Omental fat pad (tissue), 4 donors: ENCODE data around the gene TBL1X. TPM values are rescaled to one million over a fixed set of nuclear protein-coding genes. Genes with fewer than 3 reads are reported as not detected.

ENCODE experiments used
- ATAC-seq: fragments of 150-250 bp; one replicate; pipeline ENCODE4 v1.9.1; 2016; ENCODE audit warnings: mild to moderate bottlenecking, moderate library complexity; ENCODE audit not compliant: low FRiP score
- DNase-seq: peaks from one replicate; pipeline ENCODE4 v3.0.0-alpha.2; 2019; ENCODE audit warnings: low spot score
- CTCF ChIP-seq, 3 donors: fragments of 450-650 bp; IDR thresholded peaks; one replicate each; pipeline ENCODE4 v1.5.1; 2016 to 2017; ENCODE audit warnings: antibody characterized with exemption in 3 of 3, mild to moderate bottlenecking in 3 of 3, moderate library complexity in 2 of 3
- total RNA-seq, 4 donors: library from RNA; depleted of rRNA; stranded (reverse); fragments of >200 nt; gene quantifications; one replicate each; pipeline ENCODE4 v1.1.0, GENCODE V29; 2016

TBL1X gene
- total RNA-seq, 4 donors from 2014 or later: 13.1 to 22.7 (median 16.2) TPM

DNA sequence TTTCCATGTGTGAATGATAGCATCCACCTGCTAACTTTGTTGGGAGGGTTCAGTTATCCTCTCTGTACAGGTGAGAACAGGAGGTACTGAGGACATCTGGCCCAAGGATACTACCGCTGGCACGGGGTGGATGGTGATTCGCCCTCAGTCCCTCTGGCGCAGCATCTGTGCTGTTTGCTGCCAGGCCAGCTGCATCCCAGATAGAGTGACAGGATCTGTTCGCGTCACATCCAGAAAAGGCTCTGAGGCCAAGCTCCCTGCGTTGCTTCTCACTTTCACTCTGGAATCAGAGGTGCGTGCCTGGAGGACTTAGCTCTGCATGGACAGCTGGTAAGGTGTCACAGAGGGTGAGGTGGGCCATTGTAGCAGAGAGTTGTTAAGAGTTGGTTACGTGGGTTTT lies 95.4 kb downstream of the TBL1X start:
- no peak for TF ChIP-seq CTCF (IDR thresholded peaks at IDR 0.05)
- DNase-seq (no peak), ATAC-seq (no peak)

GRCh38 chrX:9561199-9561598 lies 96.3 kb downstream of the TBL1X start:
- no peak for DNase-seq
- ATAC-seq: no peak
- no peak for TF ChIP-seq CTCF (IDR thresholded peaks at IDR 0.05)

DNA sequence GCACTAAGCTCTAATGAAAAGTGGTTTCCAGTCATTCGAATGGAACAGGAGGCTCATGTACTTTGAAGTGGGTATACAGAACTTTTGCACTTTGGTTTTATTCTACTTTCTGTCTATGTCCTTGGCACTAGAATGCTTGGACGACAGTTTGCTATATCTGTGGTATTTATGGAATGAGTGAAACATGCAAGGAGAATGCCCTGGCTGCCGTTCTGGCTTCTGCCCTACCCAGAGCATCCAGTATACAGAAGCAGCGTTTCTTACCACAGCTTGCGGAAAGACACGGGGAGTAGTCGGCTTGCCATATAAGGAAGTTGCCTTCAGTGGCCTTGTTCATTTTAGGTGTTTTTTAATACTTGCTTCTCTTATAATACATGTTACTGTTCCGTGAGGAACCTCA lies 98.0 kb downstream of the TBL1X start:
- no peak for TF ChIP-seq CTCF (IDR thresholded peaks at IDR 0.05)
- ATAC-seq (peak; percentile 54), DNase-seq (no peak)

- ATAC-seq (peak; percentile 47), DNase-seq (peak; percentile 32)
- no peak for TF ChIP-seq CTCF (IDR thresholded peaks at IDR 0.05)
These were observed 101.3 kb downstream of the TBL1X start for GRCh38 chrX:9566150-9566621.

GRCh38 chrX:9569876-9570301 lies 105.0 kb downstream of the TBL1X start:
- DNase-seq: no peak
- no peak for TF ChIP-seq CTCF (IDR thresholded peaks at IDR 0.05)

GRCh38 chrX:9573282-9574106 lies 108.6 kb downstream of the TBL1X start:
- TF ChIP-seq CTCF (IDR thresholded peaks at IDR 0.05): no peak
- ATAC-seq: no peak
- no peak for DNase-seq

More at GRCh38 chrX:9569876-9570301, 105.0 kb downstream of the TBL1X start:
- ATAC-seq: no peak

DNA sequence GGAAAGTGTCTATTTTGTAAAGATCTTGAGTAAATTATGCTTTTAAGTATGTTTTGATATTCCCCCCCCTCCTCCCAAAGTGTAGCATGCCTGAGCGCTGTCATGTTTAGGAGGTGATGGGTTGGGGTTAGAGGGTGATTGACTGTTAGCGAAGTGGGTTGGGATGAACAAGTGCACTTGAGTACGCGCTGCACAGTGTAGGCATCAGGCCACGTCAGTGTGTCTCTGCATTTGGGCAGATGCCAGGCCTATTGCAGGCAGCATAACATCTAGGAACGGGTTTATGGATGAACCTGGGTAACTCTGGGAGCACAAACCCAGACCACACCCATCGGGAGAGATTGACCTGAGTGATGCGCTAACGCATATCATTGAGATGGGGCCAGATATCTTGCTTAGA lies 111.2 kb downstream of the TBL1X start:
- TF ChIP-seq CTCF (IDR thresholded peaks at IDR 0.05): no peak
- no peak for ATAC-seq
- no peak for DNase-seq
